HEK293 (cell line): ENCODE results near the gene EIF2S1.
A peak's percentile ranks its signal among the peaks of the same experiment; 100 is the strongest.

Experiments
- GLI2 ChIP-seq: fragments of 450-650 bp; formaldehyde crosslinking; IDR thresholded peaks from 2 replicates; pipeline ENCODE4; 2017; ENCODE audit warnings: missing biosample characterization, missing genetic modification characterization, low read depth, borderline replicate concordance
- GLIS2 ChIP-seq: fragments of 450-650 bp; formaldehyde crosslinking; IDR thresholded peaks from 2 replicates; pipeline ENCODE4 v1.5.1; 2016; ENCODE audit warnings: missing biosample characterization, missing genetic modification characterization
- HOXD13 ChIP-seq: sonication (generic); formaldehyde crosslinking; IDR thresholded peaks from 2 replicates; pipeline ENCODE4 v1.8.0; 2022; ENCODE audit warnings: missing genetic modification reagents, borderline replicate concordance
- KLF7 ChIP-seq: fragments of 450-650 bp; formaldehyde crosslinking; IDR thresholded peaks from 2 replicates; pipeline ENCODE4 v1.5.1; 2016; ENCODE audit warnings: missing biosample characterization, missing genetic modification characterization, borderline replicate concordance
- KLF8 ChIP-seq: fragments of 450-650 bp; formaldehyde crosslinking; IDR thresholded peaks from 2 replicates; pipeline ENCODE4 v1.5.1; 2016; ENCODE audit warnings: missing biosample characterization, missing genetic modification characterization
- RBAK ChIP-seq: fragments of 450-650 bp; formaldehyde crosslinking; IDR thresholded peaks from 2 replicates; pipeline ENCODE4 v1.5.1; 2016; ENCODE audit warnings: missing biosample characterization, missing genetic modification characterization
- SCRT2 ChIP-seq: fragments of 450-650 bp; formaldehyde crosslinking; IDR thresholded peaks from 2 replicates; pipeline ENCODE4 v1.5.1; 2016; ENCODE audit warnings: missing biosample characterization, missing genetic modification characterization
- SP2 ChIP-seq: fragments of 450-650 bp; formaldehyde crosslinking; IDR thresholded peaks from 2 replicates; pipeline ENCODE4 v1.5.1; 2016; ENCODE audit warnings: missing biosample characterization, missing genetic modification characterization
- ZBTB48 ChIP-seq: fragments of 450-650 bp; formaldehyde crosslinking; IDR thresholded peaks from 2 replicates; pipeline ENCODE4 v1.5.1; 2016; ENCODE audit warnings: missing biosample characterization, missing genetic modification characterization
- ZFP69B ChIP-seq: fragments of 450-650 bp; formaldehyde crosslinking; IDR thresholded peaks from 2 replicates; pipeline ENCODE4 v1.5.1; 2016; ENCODE audit warnings: missing biosample characterization, missing genetic modification characterization
- ZNF16 ChIP-seq: fragments of 450-650 bp; formaldehyde crosslinking; IDR thresholded peaks from 2 replicates; pipeline ENCODE4 v1.5.1; 2016; ENCODE audit warnings: low read depth, missing biosample characterization, missing genetic modification characterization
- ZNF214 ChIP-seq: fragments of 450-650 bp; formaldehyde crosslinking; IDR thresholded peaks from 2 replicates; pipeline ENCODE4 v1.5.1; 2017; ENCODE audit warnings: missing biosample characterization, mild to moderate bottlenecking, missing genetic modification characterization, borderline replicate concordance
- ZNF274 ChIP-seq, 2 experiments: fragments of 200-500 bp in 1 of 2; fragments of 450-650 bp in 1 of 2; sonication (Bioruptor generic) in 1 of 2; formaldehyde crosslinking in 1 of 2; IDR thresholded peaks; 2 replicates each; pipeline versions ENCODE4 v1.5.1 to v1.6.1; 2014 to 2016; ENCODE audit warnings: borderline replicate concordance in 1 of 2, inconsistent platforms in 1 of 2, low read length in 1 of 2, missing biosample characterization in 1 of 2, missing genetic modification characterization in 1 of 2
- ZNF37A ChIP-seq: fragments of 450-650 bp; IDR thresholded peaks from 2 replicates; pipeline ENCODE4 v1.5.1; 2018; ENCODE audit warnings: missing biosample characterization, missing genetic modification characterization
- ZNF391 ChIP-seq: fragments of 450-650 bp; formaldehyde crosslinking; IDR thresholded peaks from 2 replicates; pipeline ENCODE4 v1.5.1; 2016; ENCODE audit warnings: low read depth, missing biosample characterization, missing genetic modification characterization, borderline replicate concordance
- ZNF514 ChIP-seq: fragments of 450-650 bp; formaldehyde crosslinking; IDR thresholded peaks from 2 replicates; pipeline ENCODE4 v1.5.1; 2016; ENCODE audit warnings: missing biosample characterization, missing genetic modification characterization
- ZNF626 ChIP-seq: fragments of 450-650 bp; sonication (Bioruptor Pico); formaldehyde crosslinking; IDR thresholded peaks from 2 replicates; pipeline ENCODE4 v1.5.1; 2018; ENCODE audit warnings: missing biosample characterization, missing genetic modification characterization, inconsistent platforms
- ZNF843 ChIP-seq: fragments of 450-650 bp; formaldehyde crosslinking; IDR thresholded peaks from 2 replicates; pipeline ENCODE4 v1.5.1; 2016; ENCODE audit warnings: missing biosample characterization, missing genetic modification characterization
- ZSCAN23 ChIP-seq: fragments of 450-650 bp; formaldehyde crosslinking; IDR thresholded peaks from 2 replicates; pipeline ENCODE4 v1.5.1; 2016; ENCODE audit warnings: missing biosample characterization, missing genetic modification characterization
- TF ChIP-seq, protein P1 (sequence below): IDR thresholded peaks from 2 replicates; pipeline ENCODE4 v1.6.1; 2011; ENCODE audit warnings: mild to moderate bottlenecking, low read depth, low read length, borderline replicate concordance
- TF ChIP-seq, protein P2 (sequence below): fragments of 450-650 bp; formaldehyde crosslinking; IDR thresholded peaks from 2 replicates; pipeline ENCODE4 v1.5.1; 2016; ENCODE audit warnings: missing biosample characterization, missing genetic modification characterization
- TF ChIP-seq, protein P3 (sequence below): fragments of 450-650 bp; formaldehyde crosslinking; IDR thresholded peaks from 2 replicates; pipeline ENCODE4 v1.5.1; 2016; ENCODE audit warnings: missing biosample characterization, missing genetic modification characterization
- TF ChIP-seq, protein P4 (sequence below): fragments of 450-650 bp; formaldehyde crosslinking; IDR thresholded peaks from 2 replicates; pipeline ENCODE4 v1.5.1; 2016; ENCODE audit warnings: missing biosample characterization, missing genetic modification characterization, low read depth
- TF ChIP-seq, protein P5 (sequence below): fragments of 450-650 bp; IDR thresholded peaks from 2 replicates; pipeline ENCODE4 v1.5.1; 2018; ENCODE audit warnings: missing biosample characterization, mild to moderate bottlenecking, missing genetic modification characterization
- TF ChIP-seq, protein P6 (sequence below): fragments of 450-650 bp; formaldehyde crosslinking; IDR thresholded peaks from 2 replicates; pipeline ENCODE4 v1.5.1; 2016; ENCODE audit warnings: missing biosample characterization, missing genetic modification characterization

Gene EIF2S1

DNA sequence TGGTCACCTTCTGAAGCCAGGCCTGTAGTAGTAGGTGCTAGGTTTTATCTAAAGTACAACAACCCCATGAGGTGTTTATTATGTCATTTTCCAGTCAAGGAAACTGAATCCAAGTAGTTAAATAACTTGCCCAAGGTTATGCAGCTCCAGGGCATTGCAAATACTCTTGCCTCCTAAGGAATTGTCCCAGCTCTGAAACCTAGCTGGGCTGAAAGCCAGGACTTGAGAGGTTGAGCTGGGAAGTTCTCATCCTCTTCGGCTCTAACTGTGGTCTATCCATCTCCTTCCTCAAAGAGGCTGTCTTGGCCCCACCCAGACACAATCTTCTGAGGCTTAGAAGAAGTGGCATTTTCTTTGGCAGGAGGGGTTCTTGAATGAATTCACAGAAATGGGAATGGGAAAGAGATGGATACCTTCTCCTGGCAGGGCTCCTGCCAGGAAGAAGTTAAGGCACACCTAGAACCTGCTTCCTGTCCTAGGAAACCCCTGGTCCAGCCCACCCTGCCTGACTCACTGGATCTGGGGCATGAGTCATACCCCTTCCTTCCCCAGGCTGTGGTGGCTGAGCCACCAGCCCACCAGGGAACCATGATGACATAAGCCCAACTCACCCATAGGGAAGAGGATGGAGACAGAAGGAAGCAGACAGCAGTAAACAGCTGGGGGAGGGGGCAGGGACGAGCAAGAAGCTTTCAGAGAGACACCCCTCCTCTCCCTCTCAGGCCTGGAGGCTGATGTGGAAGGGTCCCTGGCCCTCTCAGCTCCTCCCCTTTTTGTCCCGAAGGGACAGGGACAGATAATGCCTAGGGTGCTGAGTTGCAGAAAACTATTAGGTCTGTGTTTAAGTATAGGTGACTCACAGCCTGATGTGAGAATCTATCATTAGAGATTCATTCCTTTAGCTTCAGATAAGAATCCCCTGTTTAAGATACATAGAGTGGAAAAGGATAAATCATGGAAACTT lies 54.0 kb downstream of the EIF2S1 start (continued):
- TF ChIP-seq, protein P1, sequence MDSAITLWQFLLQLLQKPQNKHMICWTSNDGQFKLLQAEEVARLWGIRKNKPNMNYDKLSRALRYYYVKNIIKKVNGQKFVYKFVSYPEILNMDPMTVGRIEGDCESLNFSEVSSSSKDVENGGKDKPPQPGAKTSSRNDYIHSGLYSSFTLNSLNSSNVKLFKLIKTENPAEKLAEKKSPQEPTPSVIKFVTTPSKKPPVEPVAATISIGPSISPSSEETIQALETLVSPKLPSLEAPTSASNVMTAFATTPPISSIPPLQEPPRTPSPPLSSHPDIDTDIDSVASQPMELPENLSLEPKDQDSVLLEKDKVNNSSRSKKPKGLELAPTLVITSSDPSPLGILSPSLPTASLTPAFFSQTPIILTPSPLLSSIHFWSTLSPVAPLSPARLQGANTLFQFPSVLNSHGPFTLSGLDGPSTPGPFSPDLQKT, result no peak
- TF ChIP-seq RBAK (tag by site-specific recombination) (no peak), ZNF274 (IDR thresholded peaks at IDR 0.05; ENCODE audit: low read length) (no peak), ZNF274 (tag by site-specific recombination; IDR thresholded peaks at IDR 0.05; ENCODE audit: borderline replicate concordance) (no peak), ZSCAN23 (tag by site-specific recombination) (no peak), SCRT2 (tag by site-specific recombination) (no peak), ZNF843 (tag by site-specific recombination) (no peak), ZNF214 (tag by site-specific recombination) (no peak), GLI2 (tag by site-specific recombination) (no peak), ZNF514 (tag by site-specific recombination) (no peak), ZNF37A (tag by site-specific recombination) (no peak), HOXD13 (CRISPR knock-in tag) (no peak), KLF7 (tag by site-specific recombination) (no peak), ZBTB48 (0 out of 2 replicates have a peak, but pooled peaks have one; percentile 26), ZNF391 (tag by site-specific recombination) (no peak), GLIS2 (peak; percentile 62), ZFP69B (peak; percentile 50), SP2 (tag by site-specific recombination) (peak; percentile 53), ZNF16 (tag by site-specific recombination) (no peak), ZNF626 (no peak), KLF8 (peak; percentile 35; the same call in 1 of the 2 replicates)
- TF ChIP-seq, protein P2, sequence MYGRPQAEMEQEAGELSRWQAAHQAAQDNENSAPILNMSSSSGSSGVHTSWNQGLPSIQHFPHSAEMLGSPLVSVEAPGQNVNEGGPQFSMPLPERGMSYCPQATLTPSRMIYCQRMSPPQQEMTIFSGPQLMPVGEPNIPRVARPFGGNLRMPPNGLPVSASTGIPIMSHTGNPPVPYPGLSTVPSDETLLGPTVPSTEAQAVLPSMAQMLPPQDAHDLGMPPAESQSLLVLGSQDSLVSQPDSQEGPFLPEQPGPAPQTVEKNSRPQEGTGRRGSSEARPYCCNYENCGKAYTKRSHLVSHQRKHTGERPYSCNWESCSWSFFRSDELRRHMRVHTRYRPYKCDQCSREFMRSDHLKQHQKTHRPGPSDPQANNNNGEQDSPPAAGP (tag by site-specific recombination), result peak; percentile 87
- TF ChIP-seq, protein P3, sequence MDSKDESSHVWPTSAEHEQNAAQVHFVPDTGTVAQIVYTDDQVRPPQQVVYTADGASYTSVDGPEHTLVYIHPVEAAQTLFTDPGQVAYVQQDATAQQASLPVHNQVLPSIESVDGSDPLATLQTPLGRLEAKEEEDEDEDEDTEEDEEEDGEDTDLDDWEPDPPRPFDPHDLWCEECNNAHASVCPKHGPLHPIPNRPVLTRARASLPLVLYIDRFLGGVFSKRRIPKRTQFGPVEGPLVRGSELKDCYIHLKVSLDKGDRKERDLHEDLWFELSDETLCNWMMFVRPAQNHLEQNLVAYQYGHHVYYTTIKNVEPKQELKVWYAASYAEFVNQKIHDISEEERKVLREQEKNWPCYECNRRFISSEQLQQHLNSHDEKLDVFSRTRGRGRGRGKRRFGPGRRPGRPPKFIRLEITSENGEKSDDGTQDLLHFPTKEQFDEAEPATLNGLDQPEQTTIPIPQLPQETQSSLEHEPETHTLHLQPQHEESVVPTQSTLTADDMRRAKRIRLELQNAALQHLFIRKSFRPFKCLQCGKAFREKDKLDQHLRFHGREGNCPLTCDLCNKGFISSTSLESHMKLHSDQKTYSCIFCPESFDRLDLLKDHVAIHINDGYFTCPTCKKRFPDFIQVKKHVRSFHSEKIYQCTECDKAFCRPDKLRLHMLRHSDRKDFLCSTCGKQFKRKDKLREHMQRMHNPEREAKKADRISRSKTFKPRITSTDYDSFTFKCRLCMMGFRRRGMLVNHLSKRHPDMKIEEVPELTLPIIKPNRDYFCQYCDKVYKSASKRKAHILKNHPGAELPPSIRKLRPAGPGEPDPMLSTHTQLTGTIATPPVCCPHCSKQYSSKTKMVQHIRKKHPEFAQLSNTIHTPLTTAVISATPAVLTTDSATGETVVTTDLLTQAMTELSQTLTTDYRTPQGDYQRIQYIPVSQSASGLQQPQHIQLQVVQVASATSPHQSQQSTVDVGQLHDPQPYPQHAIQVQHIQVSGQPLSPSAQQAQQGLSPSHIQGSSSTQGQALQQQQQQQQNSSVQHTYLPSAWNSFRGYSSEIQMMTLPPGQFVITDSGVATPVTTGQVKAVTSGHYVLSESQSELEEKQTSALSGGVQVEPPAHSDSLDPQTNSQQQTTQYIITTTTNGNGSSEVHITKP (tag by site-specific recombination), result peak; percentile 65
- TF ChIP-seq, protein P4, sequence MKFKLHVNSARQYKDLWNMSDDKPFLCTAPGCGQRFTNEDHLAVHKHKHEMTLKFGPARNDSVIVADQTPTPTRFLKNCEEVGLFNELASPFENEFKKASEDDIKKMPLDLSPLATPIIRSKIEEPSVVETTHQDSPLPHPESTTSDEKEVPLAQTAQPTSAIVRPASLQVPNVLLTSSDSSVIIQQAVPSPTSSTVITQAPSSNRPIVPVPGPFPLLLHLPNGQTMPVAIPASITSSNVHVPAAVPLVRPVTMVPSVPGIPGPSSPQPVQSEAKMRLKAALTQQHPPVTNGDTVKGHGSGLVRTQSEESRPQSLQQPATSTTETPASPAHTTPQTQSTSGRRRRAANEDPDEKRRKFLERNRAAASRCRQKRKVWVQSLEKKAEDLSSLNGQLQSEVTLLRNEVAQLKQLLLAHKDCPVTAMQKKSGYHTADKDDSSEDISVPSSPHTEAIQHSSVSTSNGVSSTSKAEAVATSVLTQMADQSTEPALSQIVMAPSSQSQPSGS, result 0 out of 2 replicates have a peak, but pooled peaks have one; percentile 32
- TF ChIP-seq, protein P5, sequence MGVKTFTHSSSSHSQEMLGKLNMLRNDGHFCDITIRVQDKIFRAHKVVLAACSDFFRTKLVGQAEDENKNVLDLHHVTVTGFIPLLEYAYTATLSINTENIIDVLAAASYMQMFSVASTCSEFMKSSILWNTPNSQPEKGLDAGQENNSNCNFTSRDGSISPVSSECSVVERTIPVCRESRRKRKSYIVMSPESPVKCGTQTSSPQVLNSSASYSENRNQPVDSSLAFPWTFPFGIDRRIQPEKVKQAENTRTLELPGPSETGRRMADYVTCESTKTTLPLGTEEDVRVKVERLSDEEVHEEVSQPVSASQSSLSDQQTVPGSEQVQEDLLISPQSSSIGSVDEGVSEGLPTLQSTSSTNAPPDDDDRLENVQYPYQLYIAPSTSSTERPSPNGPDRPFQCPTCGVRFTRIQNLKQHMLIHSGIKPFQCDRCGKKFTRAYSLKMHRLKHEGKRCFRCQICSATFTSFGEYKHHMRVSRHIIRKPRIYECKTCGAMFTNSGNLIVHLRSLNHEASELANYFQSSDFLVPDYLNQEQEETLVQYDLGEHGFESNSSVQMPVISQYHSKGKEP, result no peak
- TF ChIP-seq, protein P6, sequence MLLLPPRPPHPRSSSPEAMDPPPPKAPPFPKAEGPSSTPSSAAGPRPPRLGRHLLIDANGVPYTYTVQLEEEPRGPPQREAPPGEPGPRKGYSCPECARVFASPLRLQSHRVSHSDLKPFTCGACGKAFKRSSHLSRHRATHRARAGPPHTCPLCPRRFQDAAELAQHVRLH, result no peak
